Measurements from ENCODE around the gene BANK1.

BANK1 gene

GRCh38 chr4:101774807-101775206, 15.7 kb upstream of the BANK1 start:
- no peak overlapping the region for H3K4me3 ChIP-seq (replicated peaks; ENCODE audit: insufficient read depth, low read length)
- H3K27me3 ChIP-seq (ENCODE audit: insufficient read depth, poor library complexity, severe bottlenecking): no peaks in the 10 kb centered on the region
- H3K27ac ChIP-seq (replicated peaks): no peak overlapping the region
- TF ChIP-seq POLR2AphosphoS5 (IDR thresholded peaks at IDR 0.05; ENCODE audit: low read depth) (no peak), SPI1 (IDR thresholded peaks at IDR 0.05; ENCODE audit: borderline replicate concordance, low read depth) (no peak), GABPA (IDR thresholded peaks at IDR 0.05; ENCODE audit: low read depth) (no peak), REST (IDR thresholded peaks at IDR 0.05; ENCODE audit: insufficient replicate concordance, low read depth) (no peak)
- TF ChIP-seq, protein P1, sequence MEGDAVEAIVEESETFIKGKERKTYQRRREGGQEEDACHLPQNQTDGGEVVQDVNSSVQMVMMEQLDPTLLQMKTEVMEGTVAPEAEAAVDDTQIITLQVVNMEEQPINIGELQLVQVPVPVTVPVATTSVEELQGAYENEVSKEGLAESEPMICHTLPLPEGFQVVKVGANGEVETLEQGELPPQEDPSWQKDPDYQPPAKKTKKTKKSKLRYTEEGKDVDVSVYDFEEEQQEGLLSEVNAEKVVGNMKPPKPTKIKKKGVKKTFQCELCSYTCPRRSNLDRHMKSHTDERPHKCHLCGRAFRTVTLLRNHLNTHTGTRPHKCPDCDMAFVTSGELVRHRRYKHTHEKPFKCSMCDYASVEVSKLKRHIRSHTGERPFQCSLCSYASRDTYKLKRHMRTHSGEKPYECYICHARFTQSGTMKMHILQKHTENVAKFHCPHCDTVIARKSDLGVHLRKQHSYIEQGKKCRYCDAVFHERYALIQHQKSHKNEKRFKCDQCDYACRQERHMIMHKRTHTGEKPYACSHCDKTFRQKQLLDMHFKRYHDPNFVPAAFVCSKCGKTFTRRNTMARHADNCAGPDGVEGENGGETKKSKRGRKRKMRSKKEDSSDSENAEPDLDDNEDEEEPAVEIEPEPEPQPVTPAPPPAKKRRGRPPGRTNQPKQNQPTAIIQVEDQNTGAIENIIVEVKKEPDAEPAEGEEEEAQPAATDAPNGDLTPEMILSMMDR (IDR thresholded peaks at IDR 0.05; ENCODE audit: insufficient read depth, low read length): no peak
- DNase-seq (ENCODE audit: low read depth in 1 of 2, low spot score in 1 of 2): no peak

DNA sequence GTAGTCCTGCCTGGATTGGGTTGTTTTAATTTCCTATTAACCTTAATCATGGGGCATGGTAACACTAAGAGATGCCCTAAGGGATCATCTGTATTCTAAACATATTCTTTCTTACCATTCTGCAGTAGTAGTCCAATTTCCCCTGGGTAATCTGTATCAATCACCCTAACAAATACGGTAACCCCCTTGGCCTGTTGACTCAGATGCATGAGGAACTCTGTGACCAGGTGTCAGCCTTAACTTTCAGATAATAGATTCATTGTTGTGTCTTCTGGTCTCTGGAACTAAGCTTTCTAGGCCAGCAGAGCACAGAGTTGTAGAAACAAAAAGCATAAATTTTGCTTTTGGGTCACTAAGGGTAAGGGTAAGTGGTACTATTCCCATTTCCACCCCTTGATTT, 13.1 kb upstream of the BANK1 start:
- DNase-seq (ENCODE audit: low read depth in 1 of 2, low spot score in 1 of 2): no peak
- no peaks in the 10 kb centered on the region for H3K27me3 ChIP-seq (ENCODE audit: insufficient read depth, poor library complexity, severe bottlenecking)
- no peak overlapping the region for H3K27ac ChIP-seq (replicated peaks)
- H3K4me3 ChIP-seq (replicated peaks; ENCODE audit: insufficient read depth, low read length): no peak overlapping the region
- TF ChIP-seq GABPA (IDR thresholded peaks at IDR 0.05; ENCODE audit: low read depth) (no peak), POLR2AphosphoS5 (IDR thresholded peaks at IDR 0.05; ENCODE audit: low read depth) (no peak), REST (IDR thresholded peaks at IDR 0.05; ENCODE audit: insufficient replicate concordance, low read depth) (no peak), SPI1 (IDR thresholded peaks at IDR 0.05; ENCODE audit: borderline replicate concordance, low read depth) (no peak)
- TF ChIP-seq, protein P1 (IDR thresholded peaks at IDR 0.05; ENCODE audit: insufficient read depth, low read length): no peak

- H3K27ac ChIP-seq (replicated peaks): no peak overlapping the region
- no peak for DNase-seq (ENCODE audit: low read depth in 1 of 2, low spot score in 1 of 2)
- H3K4me3 ChIP-seq (replicated peaks; ENCODE audit: insufficient read depth, low read length): no peak overlapping the region
- TF ChIP-seq REST (IDR thresholded peaks at IDR 0.05; ENCODE audit: insufficient replicate concordance, low read depth) (no peak), POLR2AphosphoS5 (IDR thresholded peaks at IDR 0.05; ENCODE audit: low read depth) (no peak), GABPA (IDR thresholded peaks at IDR 0.05; ENCODE audit: low read depth) (no peak), SPI1 (IDR thresholded peaks at IDR 0.05; ENCODE audit: borderline replicate concordance, low read depth) (no peak)
- TF ChIP-seq, protein P1 (IDR thresholded peaks at IDR 0.05; ENCODE audit: insufficient read depth, low read length): no peak
- no peaks in the 10 kb centered on the region for H3K27me3 ChIP-seq (ENCODE audit: insufficient read depth, poor library complexity, severe bottlenecking)
These were observed 10.2 kb upstream of the BANK1 start for GRCh38 chr4:101780284-101780683.

Measured in HL-60 (cell line).